Neural cell (in vitro differentiated cells): ENCODE data around the gene SAE1. TPM values are rescaled to one million over a fixed set of nuclear protein-coding genes. Genes with fewer than 3 reads are reported as not detected.

Experiments
- H2AFZ ChIP-seq: fragments of 200-600, 300-800 bp; sonication (generic), shearing (Covaris generic); 2 replicates; pipeline ENCODE4 v1.6.0; 2014; ENCODE audit warnings: low read depth, mild to moderate bottlenecking, antibody characterized with exemption, low read length, moderate library complexity
- H3F3A ChIP-seq: fragments of 200-600 bp; shearing (Covaris generic); 2 replicates; pipeline ENCODE4 v1.6.1; 2016; ENCODE audit warnings: mild to moderate bottlenecking, moderate library complexity, mixed read lengths, antibody characterized with exemption, low read length; ENCODE audit not compliant: insufficient read depth, poor library complexity, severe bottlenecking
- H3K27ac ChIP-seq: fragments of 200-600, 300-800 bp; sonication (generic), shearing (Covaris generic); 2 replicates; pipeline ENCODE4 v1.5.1; 2014; ENCODE audit warnings: mild to moderate bottlenecking, low read length, moderate library complexity
- H3K27me3 ChIP-seq: fragments of 300-800, 200-600 bp; sonication (generic), shearing (Covaris generic); 2 replicates; pipeline ENCODE4 v1.6.0; 2014; ENCODE audit warnings: mild to moderate bottlenecking, low read depth, low read length, moderate library complexity; ENCODE audit not compliant: insufficient read depth
- H3K36me3 ChIP-seq: fragments of 300-800, 200-600 bp; sonication (generic), shearing (Covaris generic); 2 replicates; pipeline ENCODE4 v1.5.1; 2014; ENCODE audit warnings: mild to moderate bottlenecking, antibody characterized with exemption, low read length, moderate library complexity; ENCODE audit not compliant: insufficient read depth
- H3K4me2 ChIP-seq: fragments of 300-800, 200-600 bp; sonication (generic), shearing (Covaris generic); 2 replicates; pipeline ENCODE4 v1.6.0; 2014; ENCODE audit warnings: mild to moderate bottlenecking, low read length
- H3K4me3 ChIP-seq: fragments of 300-800, 200-600 bp; sonication (generic), shearing (Covaris generic); 2 replicates; pipeline ENCODE4 v1.5.1; 2014; ENCODE audit warnings: mild to moderate bottlenecking, low read length, moderate library complexity
- H3K79me2 ChIP-seq: fragments of 200-600 bp; shearing (Covaris generic); replicated peaks from 2 replicates; pipeline ENCODE4 v1.6.0; 2014; ENCODE audit warnings: mild to moderate bottlenecking, low read length, moderate library complexity; ENCODE audit not compliant: insufficient read depth
- H3K9ac ChIP-seq: fragments of 300-800, 200-600 bp; sonication (generic), shearing (Covaris generic); 2 replicates; pipeline ENCODE4 v1.6.1; 2016; ENCODE audit warnings: mild to moderate bottlenecking, low read length, mixed read lengths
- H3K9me2 ChIP-seq: fragments of 200-600 bp; shearing (Covaris generic); 2 replicates; pipeline ENCODE4 v1.6.1; 2016; ENCODE audit warnings: mild to moderate bottlenecking, low read length, mixed read lengths; ENCODE audit not compliant: insufficient read depth
- H3K9me3 ChIP-seq: fragments of 200-600, 300-800 bp; sonication (generic), shearing (Covaris generic); 2 replicates; pipeline ENCODE4 v1.6.1; 2016; ENCODE audit warnings: mild to moderate bottlenecking, mixed run types, low read length, moderate library complexity, mixed read lengths
- H4K20me1 ChIP-seq: fragments of 200-600 bp; shearing (Covaris generic); 2 replicates; pipeline ENCODE4 v1.6.1; 2016; ENCODE audit warnings: mild to moderate bottlenecking, mixed run types; ENCODE audit not compliant: insufficient read depth
- EP300 ChIP-seq: fragments of 450-650 bp; conservative IDR thresholded peaks from 2 replicates; pipeline ENCODE4 v1.6.1; 2014; ENCODE audit warnings: antibody characterized with exemption, mild to moderate bottlenecking, moderate library complexity; ENCODE audit not compliant: poor library complexity, severe bottlenecking
- EZH2 ChIP-seq: fragments of 200-600, 300-800 bp; shearing (Covaris generic), sonication (generic); IDR thresholded peaks from 2 replicates; pipeline ENCODE4 v1.6.1; 2014; ENCODE audit warnings: antibody characterized with exemption, low read length, borderline replicate concordance, mild to moderate bottlenecking; ENCODE audit not compliant: insufficient read depth, poor library complexity, severe bottlenecking
- MXI1 ChIP-seq: fragments of 450-650 bp; conservative IDR thresholded peaks from 2 replicates; pipeline ENCODE4 v1.6.1; 2014; ENCODE audit warnings: antibody characterized with exemption, mild to moderate bottlenecking; ENCODE audit not compliant: poor library complexity, severe bottlenecking
- POLR2AphosphoS5 ChIP-seq: IDR thresholded peaks from 2 replicates; pipeline ENCODE4 v1.6.1; 2012
- RAD21 ChIP-seq: fragments of 450-650 bp; conservative IDR thresholded peaks from 2 replicates; pipeline ENCODE4 v1.6.1; 2014; ENCODE audit warnings: antibody characterized with exemption, mild to moderate bottlenecking, moderate library complexity
- SMC3 ChIP-seq: fragments of 450-650 bp; conservative IDR thresholded peaks from 2 replicates; pipeline ENCODE4 v1.6.1; 2014; ENCODE audit warnings: antibody characterized with exemption, mild to moderate bottlenecking, moderate library complexity; ENCODE audit not compliant: poor library complexity
- TAF1 ChIP-seq: IDR thresholded peaks from 2 replicates; pipeline ENCODE4 v1.6.1; 2012; ENCODE audit warnings: low read depth
- polyA plus RNA-seq: library from polyadenylated mRNA; depleted of rRNA; stranded (reverse); fragments of >200 nt; gene quantifications from 2 replicates; pipeline ENCODE4 v1.2.3, GENCODE V29; 2014
- TF ChIP-seq, protein P1 (sequence below): fragments of 450-650 bp; IDR thresholded peaks from 2 replicates; pipeline ENCODE4 v1.5.1; 2014; ENCODE audit warnings: antibody characterized with exemption, mild to moderate bottlenecking, moderate library complexity; ENCODE audit not compliant: poor library complexity, severe bottlenecking
- TF ChIP-seq, protein P2 (sequence below): IDR thresholded peaks from 2 replicates; pipeline ENCODE4 v1.6.1; 2012; ENCODE audit warnings: borderline replicate concordance

The SAE1 gene
- polyA plus RNA-seq, 1 donor from 2014 or later, result 178 TPM

DNA sequence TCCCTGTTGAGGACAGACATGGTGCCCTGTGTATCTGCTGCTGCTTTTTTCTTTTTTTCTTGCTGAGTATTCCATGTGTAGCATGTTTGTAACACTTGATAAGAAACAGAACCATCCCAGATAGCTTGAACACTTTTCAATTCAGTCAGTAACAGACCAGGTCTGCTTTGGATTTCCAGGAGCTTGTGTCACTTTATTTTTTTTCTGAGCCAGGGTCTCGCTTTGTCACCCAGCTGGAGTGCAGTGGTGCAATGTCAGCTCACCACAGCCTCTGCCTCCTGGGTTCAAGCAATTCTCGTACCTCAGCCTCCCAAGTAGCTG lies 56.7 kb downstream of the SAE1 start:
- H3K27me3 ChIP-seq, result no peaks in the 10 kb centered on the region
- H3K36me3 ChIP-seq, result no peaks in the 10 kb centered on the region
- H3K4me3 ChIP-seq, result no peak overlapping the region
- H3K9me3 ChIP-seq, result no peaks in the 10 kb centered on the region
- H3K4me2 ChIP-seq, result no peak overlapping the region
- no peaks in the 10 kb centered on the region for H3F3A ChIP-seq
- no peak overlapping the region for H2AFZ ChIP-seq
- TF ChIP-seq, protein P1, sequence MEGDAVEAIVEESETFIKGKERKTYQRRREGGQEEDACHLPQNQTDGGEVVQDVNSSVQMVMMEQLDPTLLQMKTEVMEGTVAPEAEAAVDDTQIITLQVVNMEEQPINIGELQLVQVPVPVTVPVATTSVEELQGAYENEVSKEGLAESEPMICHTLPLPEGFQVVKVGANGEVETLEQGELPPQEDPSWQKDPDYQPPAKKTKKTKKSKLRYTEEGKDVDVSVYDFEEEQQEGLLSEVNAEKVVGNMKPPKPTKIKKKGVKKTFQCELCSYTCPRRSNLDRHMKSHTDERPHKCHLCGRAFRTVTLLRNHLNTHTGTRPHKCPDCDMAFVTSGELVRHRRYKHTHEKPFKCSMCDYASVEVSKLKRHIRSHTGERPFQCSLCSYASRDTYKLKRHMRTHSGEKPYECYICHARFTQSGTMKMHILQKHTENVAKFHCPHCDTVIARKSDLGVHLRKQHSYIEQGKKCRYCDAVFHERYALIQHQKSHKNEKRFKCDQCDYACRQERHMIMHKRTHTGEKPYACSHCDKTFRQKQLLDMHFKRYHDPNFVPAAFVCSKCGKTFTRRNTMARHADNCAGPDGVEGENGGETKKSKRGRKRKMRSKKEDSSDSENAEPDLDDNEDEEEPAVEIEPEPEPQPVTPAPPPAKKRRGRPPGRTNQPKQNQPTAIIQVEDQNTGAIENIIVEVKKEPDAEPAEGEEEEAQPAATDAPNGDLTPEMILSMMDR, result no peak
- TF ChIP-seq EP300 (no peak), EZH2 (no peak), POLR2AphosphoS5 (no peak), MXI1 (no peak), TAF1 (no peak), SMC3 (no peak), RAD21 (no peak)
- TF ChIP-seq, protein P2, sequence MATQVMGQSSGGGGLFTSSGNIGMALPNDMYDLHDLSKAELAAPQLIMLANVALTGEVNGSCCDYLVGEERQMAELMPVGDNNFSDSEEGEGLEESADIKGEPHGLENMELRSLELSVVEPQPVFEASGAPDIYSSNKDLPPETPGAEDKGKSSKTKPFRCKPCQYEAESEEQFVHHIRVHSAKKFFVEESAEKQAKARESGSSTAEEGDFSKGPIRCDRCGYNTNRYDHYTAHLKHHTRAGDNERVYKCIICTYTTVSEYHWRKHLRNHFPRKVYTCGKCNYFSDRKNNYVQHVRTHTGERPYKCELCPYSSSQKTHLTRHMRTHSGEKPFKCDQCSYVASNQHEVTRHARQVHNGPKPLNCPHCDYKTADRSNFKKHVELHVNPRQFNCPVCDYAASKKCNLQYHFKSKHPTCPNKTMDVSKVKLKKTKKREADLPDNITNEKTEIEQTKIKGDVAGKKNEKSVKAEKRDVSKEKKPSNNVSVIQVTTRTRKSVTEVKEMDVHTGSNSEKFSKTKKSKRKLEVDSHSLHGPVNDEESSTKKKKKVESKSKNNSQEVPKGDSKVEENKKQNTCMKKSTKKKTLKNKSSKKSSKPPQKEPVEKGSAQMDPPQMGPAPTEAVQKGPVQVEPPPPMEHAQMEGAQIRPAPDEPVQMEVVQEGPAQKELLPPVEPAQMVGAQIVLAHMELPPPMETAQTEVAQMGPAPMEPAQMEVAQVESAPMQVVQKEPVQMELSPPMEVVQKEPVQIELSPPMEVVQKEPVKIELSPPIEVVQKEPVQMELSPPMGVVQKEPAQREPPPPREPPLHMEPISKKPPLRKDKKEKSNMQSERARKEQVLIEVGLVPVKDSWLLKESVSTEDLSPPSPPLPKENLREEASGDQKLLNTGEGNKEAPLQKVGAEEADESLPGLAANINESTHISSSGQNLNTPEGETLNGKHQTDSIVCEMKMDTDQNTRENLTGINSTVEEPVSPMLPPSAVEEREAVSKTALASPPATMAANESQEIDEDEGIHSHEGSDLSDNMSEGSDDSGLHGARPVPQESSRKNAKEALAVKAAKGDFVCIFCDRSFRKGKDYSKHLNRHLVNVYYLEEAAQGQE, result no peak
- H4K20me1 ChIP-seq, result no peaks in the 10 kb centered on the region
- H3K79me2 ChIP-seq, result no peaks in the 10 kb centered on the region
- no peaks in the 10 kb centered on the region for H3K9me2 ChIP-seq
- H3K9ac ChIP-seq, result no peak overlapping the region
- H3K27ac ChIP-seq, result no peak overlapping the region

DNA sequence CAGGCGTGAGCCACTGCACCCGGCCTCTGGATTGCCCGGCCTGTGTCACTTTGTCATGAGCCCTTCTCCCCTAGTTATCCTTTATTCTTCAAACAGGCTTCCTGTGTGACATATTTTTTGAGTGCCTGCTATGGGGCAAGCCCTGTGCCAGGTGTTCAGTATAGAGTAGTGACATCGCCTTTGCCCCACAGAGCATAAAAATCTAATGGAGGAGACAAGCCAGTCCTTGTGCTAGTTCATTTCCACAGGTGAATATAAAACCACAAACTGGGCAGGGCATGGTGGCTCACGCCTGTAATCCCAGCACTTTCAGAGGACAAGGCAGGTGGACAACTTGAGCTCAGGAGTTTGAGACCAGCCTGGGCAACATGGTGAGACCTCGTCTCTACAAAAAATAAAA lies 57.2 kb downstream of the SAE1 start:
- no peaks in the 10 kb centered on the region for H3K9me3 ChIP-seq
- TF ChIP-seq, protein P1, result no peak
- H3K27ac ChIP-seq, result no peak overlapping the region
- H3F3A ChIP-seq, result no peaks in the 10 kb centered on the region
- no peak overlapping the region for H3K9ac ChIP-seq
- no peak overlapping the region for H3K4me2 ChIP-seq
- H3K36me3 ChIP-seq, result no peaks in the 10 kb centered on the region
- H3K27me3 ChIP-seq, result no peaks in the 10 kb centered on the region
- no peak overlapping the region for H2AFZ ChIP-seq
- H4K20me1 ChIP-seq, result no peaks in the 10 kb centered on the region
- H3K9me2 ChIP-seq, result no peaks in the 10 kb centered on the region
- no peaks in the 10 kb centered on the region for H3K79me2 ChIP-seq
- no peak overlapping the region for H3K4me3 ChIP-seq
